ENCODE results near the gene PUSL1.
A peak's percentile ranks its signal among the peaks of the same experiment; 100 is the strongest.

Gene PUSL1

GRCh38 chr1:1325288-1326074 is 17.1 kb downstream of the PUSL1 start:
- H3K4me3 ChIP-seq (ENCODE audit: low read depth, low read length): peak overlapping the region; percentile 85
- DNase-seq (ENCODE audit: low read depth): no peak
- TF ChIP-seq, protein P1, sequence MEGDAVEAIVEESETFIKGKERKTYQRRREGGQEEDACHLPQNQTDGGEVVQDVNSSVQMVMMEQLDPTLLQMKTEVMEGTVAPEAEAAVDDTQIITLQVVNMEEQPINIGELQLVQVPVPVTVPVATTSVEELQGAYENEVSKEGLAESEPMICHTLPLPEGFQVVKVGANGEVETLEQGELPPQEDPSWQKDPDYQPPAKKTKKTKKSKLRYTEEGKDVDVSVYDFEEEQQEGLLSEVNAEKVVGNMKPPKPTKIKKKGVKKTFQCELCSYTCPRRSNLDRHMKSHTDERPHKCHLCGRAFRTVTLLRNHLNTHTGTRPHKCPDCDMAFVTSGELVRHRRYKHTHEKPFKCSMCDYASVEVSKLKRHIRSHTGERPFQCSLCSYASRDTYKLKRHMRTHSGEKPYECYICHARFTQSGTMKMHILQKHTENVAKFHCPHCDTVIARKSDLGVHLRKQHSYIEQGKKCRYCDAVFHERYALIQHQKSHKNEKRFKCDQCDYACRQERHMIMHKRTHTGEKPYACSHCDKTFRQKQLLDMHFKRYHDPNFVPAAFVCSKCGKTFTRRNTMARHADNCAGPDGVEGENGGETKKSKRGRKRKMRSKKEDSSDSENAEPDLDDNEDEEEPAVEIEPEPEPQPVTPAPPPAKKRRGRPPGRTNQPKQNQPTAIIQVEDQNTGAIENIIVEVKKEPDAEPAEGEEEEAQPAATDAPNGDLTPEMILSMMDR (IDR thresholded peaks at IDR 0.05; ENCODE audit: low read depth, low read length, missing control alignments): no peak

- TF ChIP-seq, protein P1 (IDR thresholded peaks at IDR 0.05; ENCODE audit: low read depth, low read length, missing control alignments): no peak
- peak overlapping the region; percentile 85 for H3K4me3 ChIP-seq (ENCODE audit: low read depth, low read length)
- no peak for DNase-seq (ENCODE audit: low read depth)
These were observed 17.7 kb downstream of the PUSL1 start for GRCh38 chr1:1326075-1326605.

DNA sequence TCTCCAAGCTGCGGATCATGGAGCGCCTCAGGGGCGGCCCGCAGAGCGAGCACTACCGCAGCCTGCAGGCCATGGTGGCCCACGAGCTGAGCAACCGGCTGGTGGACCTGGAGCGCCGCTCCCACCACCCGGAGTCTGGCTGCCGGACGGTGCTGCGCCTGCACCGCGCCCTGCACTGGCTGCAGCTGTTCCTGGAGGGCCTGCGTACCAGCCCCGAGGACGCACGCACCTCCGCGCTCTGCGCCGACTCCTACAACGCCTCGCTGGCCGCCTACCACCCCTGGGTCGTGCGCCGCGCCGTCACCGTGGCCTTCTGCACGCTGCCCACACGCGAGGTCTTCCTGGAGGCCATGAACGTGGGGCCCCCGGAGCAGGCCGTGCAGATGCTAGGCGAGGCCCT is 18.9 kb downstream of the PUSL1 start:
- TF ChIP-seq, protein P1 (IDR thresholded peaks at IDR 0.05; ENCODE audit: low read depth, low read length, missing control alignments): no peak
- no peak for DNase-seq (ENCODE audit: low read depth)
- H3K4me3 ChIP-seq (ENCODE audit: low read depth, low read length): no peak overlapping the region

GRCh38 chr1:1328254-1328653 is 19.9 kb downstream of the PUSL1 start:
- TF ChIP-seq, protein P1 (IDR thresholded peaks at IDR 0.05; ENCODE audit: low read depth, low read length, missing control alignments): no peak
- DNase-seq (ENCODE audit: low read depth): no peak
- no peak overlapping the region for H3K4me3 ChIP-seq (ENCODE audit: low read depth, low read length)

- no peak overlapping the region for H3K4me3 ChIP-seq (ENCODE audit: low read depth, low read length)
- TF ChIP-seq, protein P1 (IDR thresholded peaks at IDR 0.05; ENCODE audit: low read depth, low read length, missing control alignments): no peak
- DNase-seq (ENCODE audit: low read depth): no peak
These were observed 21.2 kb downstream of the PUSL1 start for GRCh38 chr1:1329304-1330210.

DNA sequence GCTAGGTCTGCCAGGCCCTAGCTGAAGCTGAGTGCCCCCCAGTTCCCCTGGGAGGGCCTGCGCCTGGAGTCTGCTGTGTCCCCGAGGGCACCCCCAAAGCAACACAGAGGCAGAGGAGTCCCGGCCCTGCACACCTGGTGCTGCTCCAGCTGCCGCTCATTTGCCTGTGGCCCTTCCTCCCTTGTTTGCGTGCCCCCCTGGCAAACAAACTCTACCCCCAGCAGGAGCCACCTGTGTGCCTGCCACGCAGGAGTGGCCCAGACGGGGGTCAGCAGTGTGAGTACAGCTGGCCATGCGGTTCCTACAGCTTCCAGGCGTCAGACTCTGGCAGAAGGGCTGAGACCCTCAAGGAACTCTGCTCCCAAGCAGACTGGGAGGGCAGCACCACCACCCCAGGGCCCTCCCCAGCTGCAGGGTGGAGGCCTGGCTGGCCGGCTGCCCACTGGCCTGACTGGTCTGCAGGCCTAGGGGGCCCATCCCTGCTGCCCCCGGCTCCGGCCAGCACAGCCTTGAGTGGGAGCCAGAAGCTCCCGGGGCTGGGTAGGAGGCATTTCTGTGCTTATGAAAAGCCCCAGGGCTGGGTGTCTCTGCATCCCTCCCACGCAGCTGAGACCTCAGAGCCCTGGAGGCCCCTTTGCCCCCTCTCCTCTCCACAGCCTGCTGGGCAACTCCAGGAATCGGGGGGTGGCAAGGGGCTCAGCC is 22.1 kb downstream of the PUSL1 start:
- TF ChIP-seq, protein P1 (IDR thresholded peaks at IDR 0.05; ENCODE audit: low read depth, low read length, missing control alignments): no peak
- no peak overlapping the region for H3K4me3 ChIP-seq (ENCODE audit: low read depth, low read length)
- no peak for DNase-seq (ENCODE audit: low read depth)

Measured in GM12864 (cell line).